Keratinocyte (primary cell): Measurements from ENCODE around the gene PFDN4. TPM values are rescaled to one million over a fixed set of nuclear protein-coding genes. Genes with fewer than 3 reads are reported as not detected.

Source experiments
- DNase-seq: peaks from one replicate; pipeline ENCODE4 v3.0.0-alpha.2; 2011; ENCODE audit warnings: low read depth, missing footprints, low spot score
- FAIRE-seq: peaks from 2 replicates; lab custom pipeline; 2011; peaks lifted over from hg19 to GRCh38; lab: Jason Lieb, UNC
- H2AFZ ChIP-seq: 2 replicates; pipeline ENCODE4 v1.6.0; 2012; ENCODE audit warnings: low read length, control low read depth, inconsistent platforms; ENCODE audit not compliant: control insufficient read depth
- H3K27ac ChIP-seq: 2 replicates; pipeline ENCODE4 v1.5.1; 2011; ENCODE audit warnings: low read length; ENCODE audit not compliant: control insufficient read depth, insufficient read depth
- H3K27me3 ChIP-seq: 3 replicates; pipeline ENCODE4 v1.6.0; 2011; ENCODE audit warnings: low read length; ENCODE audit not compliant: control insufficient read depth, insufficient read depth; ENCODE audit errors: extremely low read depth
- H3K36me3 ChIP-seq, 2 experiments: 2 replicates in 1 of 2; 3 replicates in 1 of 2; pipeline ENCODE4 v1.5.1; 2011; ENCODE audit warnings: low read length in 2 of 2, mild to moderate bottlenecking in 1 of 2; ENCODE audit not compliant: control insufficient read depth in 2 of 2, insufficient read depth in 2 of 2; ENCODE audit errors: extremely low read depth in 1 of 2
- H3K4me1 ChIP-seq: 3 replicates; pipeline ENCODE4 v1.5.1; 2011; ENCODE audit warnings: low read length; ENCODE audit not compliant: control insufficient read depth, insufficient read depth; ENCODE audit errors: extremely low read depth
- H3K4me2 ChIP-seq: 3 replicates; pipeline ENCODE4 v1.6.0; 2011; ENCODE audit warnings: low read depth, low read length; ENCODE audit not compliant: control insufficient read depth, insufficient read depth; ENCODE audit errors: extremely low read depth
- H3K4me3 ChIP-seq, 3 experiments: fragments of 200-600 bp in 1 of 3; sonication (generic) in 1 of 3; 2 replicates in 2 of 3; 3 replicates in 1 of 3; pipeline ENCODE4 v1.5.1; 2011 to 2016; ENCODE audit warnings: low read length in 3 of 3, mild to moderate bottlenecking in 3 of 3, control low read depth in 2 of 3, inconsistent platforms in 1 of 3, low read depth in 1 of 3, mixed read lengths in 1 of 3, mixed run types in 1 of 3, moderate library complexity in 1 of 3; ENCODE audit not compliant: control insufficient read depth in 2 of 3, insufficient read depth in 2 of 3; ENCODE audit errors: extremely low read depth in 1 of 3
- H3K79me2 ChIP-seq: 2 replicates; pipeline ENCODE4 v1.6.0; 2012; ENCODE audit warnings: low read length; ENCODE audit not compliant: control insufficient read depth, insufficient read depth
- H3K9ac ChIP-seq: 3 replicates; pipeline ENCODE4 v1.6.0; 2011; ENCODE audit warnings: low read length; ENCODE audit not compliant: control insufficient read depth, insufficient read depth; ENCODE audit errors: extremely low read depth
- H3K9me1 ChIP-seq: 3 replicates; pipeline ENCODE4 v1.6.0; 2011; ENCODE audit warnings: low read length; ENCODE audit not compliant: control insufficient read depth, insufficient read depth; ENCODE audit errors: extremely low read depth
- H3K9me3 ChIP-seq: 2 replicates; pipeline ENCODE4 v1.5.1; 2012; ENCODE audit warnings: low read depth, low read length; ENCODE audit not compliant: control insufficient read depth
- H4K20me1 ChIP-seq: 3 replicates; pipeline ENCODE4 v1.6.0; 2011; ENCODE audit warnings: low read length; ENCODE audit not compliant: control insufficient read depth, insufficient read depth; ENCODE audit errors: extremely low read depth
- CTCF ChIP-seq, 3 experiments: IDR thresholded peaks in 1 of 3; conservative IDR thresholded peaks in 1 of 3; optimal IDR thresholded peaks in 1 of 3; 2 replicates in 2 of 3; 3 replicates in 1 of 3; pipeline versions ENCODE3 to v1.5.1; 2011; ENCODE audit warnings: low read length in 3 of 3, mild to moderate bottlenecking in 3 of 3, moderate library complexity in 2 of 3, control low read depth in 1 of 3, inconsistent platforms in 1 of 3; ENCODE audit not compliant: insufficient read depth in 2 of 3; ENCODE audit errors: extremely low read depth in 1 of 3
- EZH2 ChIP-seq: IDR thresholded peaks from one replicate; pipeline ENCODE4 v1.6.1; 2012; ENCODE audit warnings: inconsistent platforms, mild to moderate bottlenecking, low read length, moderate library complexity
- dilution Hi-C: fragments of 300-500 bp; cut with MboI; formaldehyde crosslinking; loops from one replicate; pipeline ENCODE4 v1.7.0; 2020; ENCODE audit warnings: low sequenced_read_pairs; ENCODE audit not compliant: extremely low pct_ligation_motif_present
- polyA plus RNA-seq, 5 experiments: library from polyadenylated mRNA; depleted of rRNA in 3 of 5; stranded (reverse) in 3 of 5; stranded (forward) in 1 of 5; unstranded in 1 of 5; fragments of >200 nt; gene quantifications; 1 replicate in 1 of 5; 2 replicates in 3 of 5; 3 replicates in 1 of 5; pipeline versions ENCODE4 v1.2.1 to v1.2.3, GENCODE V29; 2011 to 2012; ENCODE audit warnings: missing spikeins in 2 of 5, low read depth in 1 of 5, low replicate concordance in 1 of 5

The PFDN4 gene
- polyA plus RNA-seq, 1 donor (not counting 4 experiments of a cell fraction or from before 2014, with no cell fraction given) = 65.7 TPM

- FAIRE-seq (no peak), DNase-seq (no peak)
- H3K4me2 ChIP-seq = no peak overlapping the region
- no peaks in the 10 kb centered on the region for H3K4me1 ChIP-seq
- TF ChIP-seq CTCF (optimal IDR thresholded peaks at IDR 0.05 in 1 of 3, IDR thresholded peaks at IDR 0.05 in 1 of 3, conservative IDR thresholded peaks at IDR 0.05 in 1 of 3; ENCODE audit: extremely low read depth in 1 of 3, insufficient read depth in 2 of 3, low read length in 3 of 3) (no peak), EZH2 (no peak)
- H3K27me3 ChIP-seq = no peaks in the 10 kb centered on the region
- H3K79me2 ChIP-seq = peaks cover 16% of the 10 kb centered on the region
- no peaks in the 10 kb centered on the region for H4K20me1 ChIP-seq
- no peaks in the 10 kb centered on the region for H3K9me1 ChIP-seq
- no peaks in the 10 kb centered on the region for H3K9me3 ChIP-seq
- H3K27ac ChIP-seq = no peak overlapping the region
- peaks cover 2 to 14% of the 10 kb centered on the region in 2 experiments for H3K36me3 ChIP-seq
- no peak overlapping the region for H2AFZ ChIP-seq
- dilution Hi-C loops = loop anchor here (10.0 kb wide), 1 partner anchor 447 kb away; no protein-coding TSS in a partner anchor
- H3K4me3 ChIP-seq = no peak overlapping the region
- H3K9ac ChIP-seq = no peak overlapping the region
Measured at GRCh38 chr20:54217762-54218161, 9.9 kb downstream of the PFDN4 start.

- Histone ChIP-seq H3K9ac (no peak overlapping the region), H3K4me2 (no peak overlapping the region), H3K27me3 (no peaks in the 10 kb centered on the region), H3K4me3 (no peak overlapping the region), H3K9me1 (no peaks in the 10 kb centered on the region), H3K79me2 (peaks cover 9% of the 10 kb centered on the region), H3K9me3 (no peaks in the 10 kb centered on the region), H3K27ac (no peak overlapping the region), H3K36me3 (peaks cover 2 to 14% of the 10 kb centered on the region in 2 experiments), H4K20me1 (no peaks in the 10 kb centered on the region), H3K4me1 (no peaks in the 10 kb centered on the region), H2AFZ (no peak overlapping the region)
- dilution Hi-C loops = loop anchor here (10.0 kb wide), 1 partner anchor 446 kb away; no protein-coding TSS in a partner anchor
- FAIRE-seq (no peak), DNase-seq (no peak)
- TF ChIP-seq EZH2 = no peak
- no peak for TF ChIP-seq CTCF (optimal IDR thresholded peaks at IDR 0.05 in 1 of 3, IDR thresholded peaks at IDR 0.05 in 1 of 3, conservative IDR thresholded peaks at IDR 0.05 in 1 of 3; ENCODE audit: extremely low read depth in 1 of 3, insufficient read depth in 2 of 3, low read length in 3 of 3)
Measured at GRCh38 chr20:54218470-54218869, 10.6 kb downstream of the PFDN4 start.
